ENCODE results near the gene UBR7.

GRCh38 chr14:93186466-93186865, 20.6 kb upstream of the UBR7 start:
- TF ChIP-seq CTCF (IDR thresholded peaks at IDR 0.05; ENCODE audit: insufficient read depth, low read depth, low read length) (no peak), EZH2 (IDR thresholded peaks at IDR 0.05; ENCODE audit: insufficient read depth, low read length) (no peak)
